HFFc6 (cell line): ENCODE data around the gene SHISAL2A. TPM values are rescaled to one million over a fixed set of nuclear protein-coding genes. Genes with fewer than 3 reads are reported as not detected.
A peak's percentile ranks its signal among the peaks of the same experiment; 100 is the strongest.

Experiments used
- DNase-seq: peaks from one replicate; pipeline ENCODE4 v3.0.0-alpha.2; 2018
- H3K27ac Mint-ChIP-seq: 2 replicates; pipeline ENCODE4 v1.8.0; 2020; ENCODE audit warnings: mild to moderate bottlenecking, mixed read lengths
- H3K27me3 Mint-ChIP-seq: 2 replicates; pipeline ENCODE4 v1.8.0; 2021; ENCODE audit warnings: mild to moderate bottlenecking, moderate library complexity, mixed read lengths; ENCODE audit not compliant: insufficient read depth
- H3K36me3 Mint-ChIP-seq: 2 replicates; pipeline ENCODE4 v1.8.0; 2021; ENCODE audit warnings: low read depth, mixed read lengths
- H3K4me1 Mint-ChIP-seq: 2 replicates; pipeline ENCODE4 v1.8.0; 2020; ENCODE audit warnings: low read depth, mixed read lengths
- H3K4me3 Mint-ChIP-seq: 2 replicates; pipeline ENCODE4 v1.8.0; 2020; ENCODE audit warnings: mild to moderate bottlenecking, moderate library complexity, mixed read lengths
- H3K9me3 Mint-ChIP-seq: 2 replicates; pipeline ENCODE4 v1.8.0; 2020; ENCODE audit warnings: mild to moderate bottlenecking, mixed read lengths
- total RNA-seq, 6 experiments: library from RNA; stranded (reverse); fragmentation: NEBNext Ultra II Directional; extraction: Animal tissue kit (Norgen Biotek cat#: 25700); gene quantifications; 2 replicates in 1 of 6; 3 replicates in 5 of 6; pipeline ENCODE4 v1.2.3, GENCODE V29; 2021
- TF ChIP-seq, protein P1 (sequence below): fragments of 200-600 bp; sonication (generic); IDR thresholded peaks from 2 replicates; pipeline ENCODE4 v1.5.0; 2021; ENCODE audit warnings: antibody characterized with exemption, mild to moderate bottlenecking

The SHISAL2A gene
- total RNA-seq, 6 experiments from 2014 or later: not detected

DNA sequence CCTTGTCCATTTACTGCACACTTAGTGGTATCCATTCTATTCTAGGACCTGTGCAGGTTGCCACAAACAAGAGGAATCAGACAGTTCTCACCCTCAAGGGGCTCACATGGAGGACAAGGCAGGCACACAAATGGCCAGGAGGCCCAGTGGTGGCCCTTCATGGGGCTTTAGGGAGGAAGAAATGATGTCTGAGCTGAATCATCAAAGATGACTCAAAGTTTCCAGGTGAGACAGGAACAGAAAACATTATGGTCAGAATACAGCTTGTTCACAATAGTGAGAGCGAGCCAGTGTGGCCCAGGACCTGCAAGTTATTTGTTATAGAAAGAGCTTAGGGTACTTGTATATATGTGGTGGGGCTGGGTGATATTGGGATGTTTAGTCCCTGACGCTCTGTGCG lies 26.4 kb downstream of the SHISAL2A start:
- no peak for DNase-seq
- no peaks in the 10 kb centered on the region for H3K9me3 Mint-ChIP-seq
- H3K4me1 Mint-ChIP-seq: peaks cover 19% of the 10 kb centered on the region
- H3K27me3 Mint-ChIP-seq: peaks cover 10% of the 10 kb centered on the region
- TF ChIP-seq, protein P1, sequence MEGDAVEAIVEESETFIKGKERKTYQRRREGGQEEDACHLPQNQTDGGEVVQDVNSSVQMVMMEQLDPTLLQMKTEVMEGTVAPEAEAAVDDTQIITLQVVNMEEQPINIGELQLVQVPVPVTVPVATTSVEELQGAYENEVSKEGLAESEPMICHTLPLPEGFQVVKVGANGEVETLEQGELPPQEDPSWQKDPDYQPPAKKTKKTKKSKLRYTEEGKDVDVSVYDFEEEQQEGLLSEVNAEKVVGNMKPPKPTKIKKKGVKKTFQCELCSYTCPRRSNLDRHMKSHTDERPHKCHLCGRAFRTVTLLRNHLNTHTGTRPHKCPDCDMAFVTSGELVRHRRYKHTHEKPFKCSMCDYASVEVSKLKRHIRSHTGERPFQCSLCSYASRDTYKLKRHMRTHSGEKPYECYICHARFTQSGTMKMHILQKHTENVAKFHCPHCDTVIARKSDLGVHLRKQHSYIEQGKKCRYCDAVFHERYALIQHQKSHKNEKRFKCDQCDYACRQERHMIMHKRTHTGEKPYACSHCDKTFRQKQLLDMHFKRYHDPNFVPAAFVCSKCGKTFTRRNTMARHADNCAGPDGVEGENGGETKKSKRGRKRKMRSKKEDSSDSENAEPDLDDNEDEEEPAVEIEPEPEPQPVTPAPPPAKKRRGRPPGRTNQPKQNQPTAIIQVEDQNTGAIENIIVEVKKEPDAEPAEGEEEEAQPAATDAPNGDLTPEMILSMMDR: no peak
- no peak overlapping the region for H3K27ac Mint-ChIP-seq
- no peaks in the 10 kb centered on the region for H3K36me3 Mint-ChIP-seq
- H3K4me3 Mint-ChIP-seq: no peak overlapping the region

DNA sequence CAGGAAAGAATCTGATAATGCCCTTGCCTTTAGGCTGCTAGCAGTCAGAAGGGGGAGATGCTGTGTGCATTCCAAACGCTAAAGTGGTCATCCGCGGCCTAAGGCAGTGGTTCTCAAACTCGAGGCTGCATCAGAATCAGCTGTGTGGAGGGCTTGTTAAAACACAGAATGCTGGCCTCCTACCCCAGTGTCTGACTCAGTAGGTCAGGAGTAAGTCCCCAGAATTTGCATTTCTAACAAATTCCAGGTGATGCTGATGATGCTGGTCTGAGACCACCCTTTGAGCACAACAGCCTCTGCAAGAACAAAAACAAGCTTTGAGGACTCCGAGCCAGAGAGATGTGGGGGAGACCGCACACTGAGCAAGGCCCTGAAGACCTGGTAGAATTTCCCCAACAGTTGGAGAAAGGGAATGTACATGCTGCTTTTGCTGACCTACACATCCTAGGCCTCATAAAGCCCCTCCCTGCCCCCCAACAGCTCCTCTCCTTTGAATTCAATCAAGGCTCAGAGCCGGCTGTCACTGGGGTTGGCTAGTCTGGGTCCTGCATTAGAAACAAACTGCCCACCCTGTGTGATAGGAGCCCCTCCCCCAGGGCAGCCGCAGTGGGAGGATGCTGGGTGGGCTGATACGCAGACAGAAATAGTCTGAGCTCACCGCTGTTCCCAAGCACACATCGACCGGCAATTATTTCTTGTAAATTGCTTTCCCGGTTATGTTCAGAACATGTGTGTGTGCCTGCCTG lies 27.1 kb downstream of the SHISAL2A start:
- Mint-ChIP-seq H3K27me3 (peaks cover 10% of the 10 kb centered on the region), H3K4me1 (peaks cover 19% of the 10 kb centered on the region), H3K4me3 (no peak overlapping the region), H3K27ac (no peak overlapping the region), H3K9me3 (no peaks in the 10 kb centered on the region), H3K36me3 (no peaks in the 10 kb centered on the region)
- DNase-seq: no peak
- TF ChIP-seq, protein P1: no peak

DNA sequence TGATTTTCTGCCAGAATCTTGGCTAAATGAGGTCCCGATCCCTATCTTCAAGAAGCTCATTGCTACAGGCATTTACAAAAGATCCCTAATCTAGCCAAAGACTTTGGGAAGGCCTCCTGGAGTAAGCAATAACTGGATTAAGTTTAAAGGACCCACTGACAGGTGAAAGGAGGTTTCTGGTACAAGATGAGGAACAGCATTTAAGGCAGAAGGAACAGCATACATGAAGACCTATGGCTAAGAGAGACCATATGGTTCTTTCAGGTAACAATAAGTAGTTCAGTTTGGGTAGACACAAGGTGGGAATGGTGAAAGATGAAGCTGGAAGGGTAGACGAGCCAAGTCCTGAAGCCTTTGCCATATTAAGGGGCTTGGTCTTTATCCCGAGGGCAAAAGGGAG lies 27.8 kb downstream of the SHISAL2A start:
- H3K27me3 Mint-ChIP-seq: peaks cover 10% of the 10 kb centered on the region
- no peak overlapping the region for H3K4me3 Mint-ChIP-seq
- peaks cover 19% of the 10 kb centered on the region for H3K4me1 Mint-ChIP-seq
- TF ChIP-seq, protein P1: no peak
- H3K27ac Mint-ChIP-seq: no peak overlapping the region
- no peak for DNase-seq
- no peaks in the 10 kb centered on the region for H3K9me3 Mint-ChIP-seq
- H3K36me3 Mint-ChIP-seq: no peaks in the 10 kb centered on the region

DNA sequence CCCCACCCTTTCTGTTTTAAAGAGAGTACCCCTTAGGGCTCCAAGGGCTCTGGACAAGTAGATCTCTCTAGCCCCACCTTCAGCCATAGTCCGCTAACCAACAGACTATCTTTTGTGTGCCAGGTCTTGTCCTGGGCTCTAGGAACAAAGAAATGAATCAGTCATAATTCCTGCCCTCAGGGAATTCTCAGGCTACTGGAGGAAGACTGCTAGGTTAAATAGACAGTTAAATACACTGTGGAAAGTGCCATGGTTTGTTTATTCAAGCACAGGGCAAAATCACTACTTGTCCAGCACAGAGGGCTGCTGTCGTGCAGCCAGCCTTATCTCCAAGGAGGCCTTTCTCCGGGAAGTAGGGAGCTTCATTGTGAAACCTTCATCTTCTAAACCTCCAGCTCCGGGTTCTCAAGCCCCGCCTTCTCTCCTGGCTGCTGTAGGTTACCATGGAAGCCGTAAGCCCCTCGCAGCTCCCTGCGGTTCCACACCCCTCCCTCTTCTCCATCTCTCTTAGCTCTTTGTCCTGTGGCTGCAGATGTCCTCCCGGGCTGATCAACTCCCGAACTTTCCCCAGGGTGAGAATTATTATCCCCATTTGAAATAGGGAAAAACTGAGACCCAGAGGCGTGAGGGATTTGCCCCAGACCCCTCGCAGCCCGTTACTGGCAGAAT lies 29.8 kb downstream of the SHISAL2A start:
- TF ChIP-seq, protein P1: no peak
- H3K27me3 Mint-ChIP-seq: peaks cover 6% of the 10 kb centered on the region; the same call in 1 of the 2 replicates
- no peak overlapping the region for H3K27ac Mint-ChIP-seq
- peak overlapping the region; percentile 17; the same call in 1 of the 2 replicates for H3K4me3 Mint-ChIP-seq
- H3K4me1 Mint-ChIP-seq: peaks cover 19% of the 10 kb centered on the region
- H3K9me3 Mint-ChIP-seq: no peaks in the 10 kb centered on the region
- peak; percentile 45 for DNase-seq
- H3K36me3 Mint-ChIP-seq: no peaks in the 10 kb centered on the region

DNA sequence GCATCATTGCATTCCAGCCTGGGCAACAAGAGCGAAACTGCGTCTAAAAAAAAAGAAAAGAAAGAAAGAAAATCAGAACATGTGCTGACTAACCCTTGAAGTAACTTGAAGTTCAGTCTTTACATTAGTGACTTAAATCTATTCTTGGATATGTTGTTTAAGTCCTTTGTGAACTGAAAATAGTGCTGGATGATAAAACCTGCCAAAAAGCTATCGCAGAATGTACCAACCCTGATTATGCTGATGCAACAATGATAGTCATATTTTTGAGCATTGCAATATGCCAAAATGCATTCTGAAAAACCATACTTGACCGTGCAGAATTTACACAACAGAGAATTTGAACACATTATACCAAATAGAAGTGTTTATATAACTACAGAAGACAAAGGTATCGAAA lies 30.7 kb downstream of the SHISAL2A start:
- Mint-ChIP-seq H3K27ac (no peak overlapping the region), H3K27me3 (peaks cover 6% of the 10 kb centered on the region; the same call in 1 of the 2 replicates), H3K36me3 (no peaks in the 10 kb centered on the region), H3K9me3 (no peaks in the 10 kb centered on the region), H3K4me1 (peaks cover 26% of the 10 kb centered on the region), H3K4me3 (no peak overlapping the region)
- TF ChIP-seq, protein P1: no peak
- DNase-seq: no peak
